HUES64 (cell line): ENCODE measurements around the gene PPL.

Experiments
- H3K27ac ChIP-seq: 2 replicates; pipeline ENCODE4 v1.7.0; 2013; ENCODE audit warnings: low read depth, low read length, inconsistent platforms
- H3K27me3 ChIP-seq: 2 replicates; pipeline ENCODE4 v1.6.1; 2013; ENCODE audit warnings: mild to moderate bottlenecking, low read length; ENCODE audit not compliant: insufficient read depth
- H3K36me3 ChIP-seq: 2 replicates; pipeline ENCODE4 v1.6.1; 2013; ENCODE audit warnings: mild to moderate bottlenecking, low read length; ENCODE audit not compliant: insufficient read depth
- H3K4me1 ChIP-seq: 2 replicates; pipeline ENCODE4 v1.6.1; 2013; ENCODE audit warnings: mild to moderate bottlenecking, low read length, moderate library complexity; ENCODE audit not compliant: insufficient read depth
- H3K4me3 ChIP-seq: 2 replicates; pipeline ENCODE4 v1.5.1; 2013; ENCODE audit warnings: mild to moderate bottlenecking, low read length, moderate library complexity
- H3K9ac ChIP-seq: 2 replicates; pipeline ENCODE4 v1.6.1; 2013; ENCODE audit warnings: mild to moderate bottlenecking, low read depth, low read length
- H3K9me3 ChIP-seq: 2 replicates; pipeline ENCODE4 v1.6.1; 2013; ENCODE audit warnings: low read depth, low read length; ENCODE audit not compliant: insufficient read depth
- WGBS: fragments of 150-250, 120-280 bp; methylation state at CpG from one replicate; pipeline ENCODE4 v1.1.7; 2013; ENCODE audit warnings: missing lambda C conversion rate; 5-methylcytosine and 5-hydroxymethylcytosine counted together

Gene PPL

GRCh38 chr16:4894276-4895150 lies 42.4 kb downstream of the PPL start:
- peaks cover 83% of the 10 kb centered on the region for H3K36me3 ChIP-seq
- no peak overlapping the region for H3K4me3 ChIP-seq
- H3K27ac ChIP-seq: no peak overlapping the region

GRCh38 chr16:4893103-4893862 lies 43.7 kb downstream of the PPL start:
- Histone ChIP-seq H3K4me1 (no peaks in the 10 kb centered on the region), H3K9me3 (no peaks in the 10 kb centered on the region), H3K36me3 (peaks cover 81% of the 10 kb centered on the region), H3K9ac (no peak overlapping the region), H3K27ac (no peak overlapping the region), H3K4me3 (no peak overlapping the region), H3K27me3 (no peaks in the 10 kb centered on the region)
- WGBS: 95% methylated on average over 26 of the region's 26 CpGs

More at GRCh38 chr16:4894276-4895150, 42.4 kb downstream of the PPL start:
- Histone ChIP-seq H3K27me3 (no peaks in the 10 kb centered on the region), H3K4me1 (no peaks in the 10 kb centered on the region), H3K9me3 (no peaks in the 10 kb centered on the region), H3K9ac (no peak overlapping the region)
- WGBS: 93% methylated on average over 22 of the region's 22 CpGs

- no peak overlapping the region for H3K4me3 ChIP-seq
- H3K4me1 ChIP-seq: no peaks in the 10 kb centered on the region
- no peak overlapping the region for H3K9ac ChIP-seq
- H3K27ac ChIP-seq: no peak overlapping the region
- H3K36me3 ChIP-seq: peaks cover 84% of the 10 kb centered on the region
- no peaks in the 10 kb centered on the region for H3K9me3 ChIP-seq
- H3K27me3 ChIP-seq: no peaks in the 10 kb centered on the region
- WGBS: 90% methylated on average over 23 of the region's 23 CpGs
These were observed 44.4 kb downstream of the PPL start for GRCh38 chr16:4892361-4893102.

GRCh38 chr16:4891886-4892216 lies 45.1 kb downstream of the PPL start:
- Histone ChIP-seq H3K9ac (no peak overlapping the region), H3K27me3 (no peaks in the 10 kb centered on the region), H3K27ac (no peak overlapping the region), H3K36me3 (peaks cover 84% of the 10 kb centered on the region), H3K4me1 (no peaks in the 10 kb centered on the region), H3K9me3 (no peaks in the 10 kb centered on the region), H3K4me3 (no peak overlapping the region)
- WGBS: 90% methylated on average over 12 of the region's 12 CpGs

GRCh38 chr16:4891097-4891885 lies 45.7 kb downstream of the PPL start:
- 94% methylated on average over 16 of the region's 16 CpGs for WGBS
- Histone ChIP-seq H3K27ac (no peak overlapping the region), H3K27me3 (no peaks in the 10 kb centered on the region), H3K9me3 (no peaks in the 10 kb centered on the region), H3K4me3 (no peak overlapping the region), H3K4me1 (no peaks in the 10 kb centered on the region), H3K36me3 (peaks cover 84% of the 10 kb centered on the region), H3K9ac (no peak overlapping the region)

DNA sequence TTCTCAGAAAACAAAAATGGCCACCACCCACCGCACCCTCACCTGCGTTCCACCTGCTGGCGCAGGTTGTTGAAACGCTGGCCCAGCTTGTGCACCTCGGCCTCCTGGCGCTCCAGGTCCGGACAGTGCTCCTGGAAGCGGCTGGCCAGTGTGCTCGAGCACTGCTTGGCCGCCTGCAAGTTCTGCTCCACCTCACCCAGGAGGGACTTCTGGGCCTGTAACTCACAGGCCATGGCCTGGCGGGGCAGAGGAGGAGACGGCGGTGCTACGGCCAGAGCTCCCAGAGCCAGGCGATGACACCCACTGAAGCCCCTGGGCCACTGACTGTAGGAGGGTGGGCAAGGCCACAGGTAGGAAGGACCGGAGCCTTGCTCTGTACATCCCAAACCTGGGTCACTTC lies 46.3 kb downstream of the PPL start:
- WGBS: 96% methylated on average over 16 of the region's 16 CpGs
- Histone ChIP-seq H3K4me3 (no peak overlapping the region), H3K27me3 (no peaks in the 10 kb centered on the region), H3K4me1 (no peaks in the 10 kb centered on the region), H3K9me3 (no peaks in the 10 kb centered on the region), H3K36me3 (peaks cover 84% of the 10 kb centered on the region), H3K9ac (no peak overlapping the region), H3K27ac (no peak overlapping the region)

DNA sequence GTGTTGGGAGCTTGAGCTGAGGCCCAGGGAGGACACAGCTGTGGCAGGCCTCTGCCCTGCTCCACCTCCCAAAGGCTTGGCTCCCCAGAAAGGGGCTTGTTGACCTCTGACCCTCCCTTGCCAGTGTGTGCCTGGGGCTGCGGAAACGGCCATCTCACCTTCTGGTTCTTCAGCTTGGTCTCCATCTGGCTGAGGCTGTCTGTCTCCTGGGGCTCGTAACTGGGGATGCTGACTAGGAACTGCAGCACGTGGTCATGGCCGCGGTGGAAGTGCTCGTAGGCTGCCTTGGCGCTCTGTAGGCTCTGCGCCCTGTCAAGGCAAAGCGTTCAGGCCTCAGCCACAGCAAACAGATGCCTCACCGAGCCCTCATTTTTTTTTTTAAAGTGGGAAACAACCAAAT lies 46.9 kb downstream of the PPL start:
- Histone ChIP-seq H3K9ac (no peak overlapping the region), H3K9me3 (no peaks in the 10 kb centered on the region), H3K27me3 (no peaks in the 10 kb centered on the region), H3K4me3 (no peak overlapping the region), H3K4me1 (no peaks in the 10 kb centered on the region), H3K27ac (no peak overlapping the region), H3K36me3 (peaks cover 84% of the 10 kb centered on the region)
- 92% methylated on average over 11 of the region's 11 CpGs for WGBS

GRCh38 chr16:4888428-4889135 lies 48.4 kb downstream of the PPL start:
- Histone ChIP-seq H3K27me3 (no peaks in the 10 kb centered on the region), H3K27ac (no peak overlapping the region), H3K4me1 (no peaks in the 10 kb centered on the region), H3K9ac (no peak overlapping the region), H3K4me3 (no peak overlapping the region), H3K9me3 (no peaks in the 10 kb centered on the region), H3K36me3 (peaks cover 85% of the 10 kb centered on the region)
- 86% methylated on average over 8 of the region's 9 CpGs for WGBS

GRCh38 chr16:4886151-4886550 lies 50.8 kb downstream of the PPL start:
- 95% methylated on average over 5 of the region's 5 CpGs for WGBS
- Histone ChIP-seq H3K9ac (no peak overlapping the region), H3K27ac (no peak overlapping the region), H3K4me1 (no peaks in the 10 kb centered on the region), H3K27me3 (no peaks in the 10 kb centered on the region), H3K36me3 (peaks cover 95% of the 10 kb centered on the region), H3K9me3 (no peaks in the 10 kb centered on the region), H3K4me3 (no peak overlapping the region)
